ENCODE measurements around the gene PRKG1. TPM values are rescaled to one million over a fixed set of nuclear protein-coding genes. Genes with fewer than 3 reads are reported as not detected.

Gene PRKG1
- total RNA-seq, 2 donors from 2014 or later, result 0.42 TPM; not detected in 1

GRCh38 chr10:51770709-51771108, 696.4 kb downstream of the PRKG1 start:
- no peak for ATAC-seq (replicated peaks)
- H3K4me1 Mint-ChIP-seq, result no peaks in the 10 kb centered on the region
- peaks cover 8% of the 10 kb centered on the region for H3K9me3 Mint-ChIP-seq
- H3K27me3 Mint-ChIP-seq, result peaks cover 5% of the 10 kb centered on the region
- H3K36me3 Mint-ChIP-seq (ENCODE audit: low read depth), result no peaks in the 10 kb centered on the region
- H3K27ac Mint-ChIP-seq, result no peak overlapping the region
- no peak overlapping the region for H3K4me3 Mint-ChIP-seq

DNA sequence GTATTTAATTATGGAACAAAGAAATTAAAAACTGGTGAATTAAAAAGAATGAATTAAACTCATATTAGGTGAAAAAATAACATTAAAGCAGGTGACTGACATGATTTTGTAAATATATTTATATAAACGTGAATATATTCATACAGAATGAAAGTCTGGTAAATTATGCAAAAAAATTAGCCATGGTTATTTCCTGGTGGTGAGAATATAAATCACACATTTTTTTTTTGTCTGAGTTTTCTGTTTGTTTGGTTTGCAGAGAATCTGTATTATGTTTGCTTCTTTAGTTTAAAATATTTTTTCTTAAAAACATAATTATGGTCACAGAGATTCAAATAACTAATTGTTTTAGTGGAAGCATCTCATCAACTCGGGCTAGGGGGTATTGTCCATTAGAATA, 698.1 kb downstream of the PRKG1 start:
- Mint-ChIP-seq H3K27me3 (no peaks in the 10 kb centered on the region), H3K36me3 (ENCODE audit: low read depth) (no peaks in the 10 kb centered on the region), H3K4me3 (no peak overlapping the region), H3K9me3 (no peaks in the 10 kb centered on the region), H3K4me1 (no peaks in the 10 kb centered on the region), H3K27ac (no peak overlapping the region)
- ATAC-seq (replicated peaks), result no peak

DNA sequence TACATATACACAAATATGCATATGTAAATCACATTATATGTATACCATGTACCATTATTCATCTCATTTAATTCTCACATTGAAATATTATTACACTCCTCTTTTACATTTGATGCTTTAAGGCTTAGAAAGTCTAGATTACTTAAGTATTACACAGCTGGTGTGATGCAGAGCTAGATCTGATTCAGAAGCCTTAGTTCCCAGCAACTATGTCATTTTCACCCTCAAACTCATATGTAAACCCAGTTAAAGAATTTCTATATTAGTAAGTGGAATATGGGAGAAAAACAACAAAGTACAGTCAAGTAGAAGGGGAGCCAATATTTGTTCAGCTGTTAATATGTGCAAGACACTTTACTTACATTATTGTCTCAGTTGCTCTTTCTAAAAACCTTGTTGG, 699.4 kb downstream of the PRKG1 start:
- Mint-ChIP-seq H3K27me3 (no peaks in the 10 kb centered on the region), H3K9me3 (no peaks in the 10 kb centered on the region), H3K4me3 (no peak overlapping the region), H3K36me3 (ENCODE audit: low read depth) (no peaks in the 10 kb centered on the region), H3K4me1 (no peaks in the 10 kb centered on the region), H3K27ac (no peak overlapping the region)
- peak; percentile 49 for ATAC-seq (replicated peaks)

DNA sequence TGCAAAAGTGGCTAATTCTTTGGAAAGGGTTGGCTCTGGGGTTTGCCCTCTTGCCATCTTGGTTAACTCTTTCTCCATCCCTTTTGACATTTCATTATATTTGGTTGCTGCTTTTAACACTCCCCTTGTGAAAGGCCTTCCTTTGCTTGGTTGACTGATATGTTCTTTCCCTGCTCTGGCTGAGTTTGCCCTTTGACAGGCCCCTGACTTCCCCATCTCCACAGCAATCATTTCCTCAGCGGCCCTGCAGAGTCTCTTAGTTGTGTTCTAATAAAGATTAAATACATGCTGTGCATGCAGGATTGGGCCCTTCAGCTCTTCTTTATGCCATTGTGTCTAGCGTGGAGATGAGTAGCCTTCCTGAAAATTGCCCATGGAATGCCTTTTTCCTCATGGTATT, 709.7 kb downstream of the PRKG1 start:
- H3K4me1 Mint-ChIP-seq, result no peaks in the 10 kb centered on the region
- no peaks in the 10 kb centered on the region for H3K36me3 Mint-ChIP-seq (ENCODE audit: low read depth)
- H3K27me3 Mint-ChIP-seq, result peaks cover 3% of the 10 kb centered on the region
- no peak overlapping the region for H3K4me3 Mint-ChIP-seq
- H3K27ac Mint-ChIP-seq, result no peak overlapping the region
- no peaks in the 10 kb centered on the region for H3K9me3 Mint-ChIP-seq
- no peak for ATAC-seq (replicated peaks)

GRCh38 chr10:51786016-51786683, 711.9 kb downstream of the PRKG1 start:
- no peaks in the 10 kb centered on the region for H3K4me1 Mint-ChIP-seq
- no peak for ATAC-seq (replicated peaks)

GRCh38 chr10:51786684-51787035, 712.4 kb downstream of the PRKG1 start:
- H3K36me3 Mint-ChIP-seq (ENCODE audit: low read depth), result no peaks in the 10 kb centered on the region
- H3K4me1 Mint-ChIP-seq, result no peaks in the 10 kb centered on the region
- no peak for ATAC-seq (replicated peaks)
- no peak overlapping the region for H3K27ac Mint-ChIP-seq
- peaks cover 3% of the 10 kb centered on the region for H3K27me3 Mint-ChIP-seq
- H3K4me3 Mint-ChIP-seq, result no peak overlapping the region
- peaks cover 4% of the 10 kb centered on the region for H3K9me3 Mint-ChIP-seq

More at GRCh38 chr10:51786016-51786683, 711.9 kb downstream of the PRKG1 start:
- Mint-ChIP-seq H3K27ac (no peak overlapping the region), H3K4me3 (no peak overlapping the region), H3K27me3 (peaks cover 3% of the 10 kb centered on the region), H3K36me3 (ENCODE audit: low read depth) (no peaks in the 10 kb centered on the region), H3K9me3 (no peaks in the 10 kb centered on the region)

DNA sequence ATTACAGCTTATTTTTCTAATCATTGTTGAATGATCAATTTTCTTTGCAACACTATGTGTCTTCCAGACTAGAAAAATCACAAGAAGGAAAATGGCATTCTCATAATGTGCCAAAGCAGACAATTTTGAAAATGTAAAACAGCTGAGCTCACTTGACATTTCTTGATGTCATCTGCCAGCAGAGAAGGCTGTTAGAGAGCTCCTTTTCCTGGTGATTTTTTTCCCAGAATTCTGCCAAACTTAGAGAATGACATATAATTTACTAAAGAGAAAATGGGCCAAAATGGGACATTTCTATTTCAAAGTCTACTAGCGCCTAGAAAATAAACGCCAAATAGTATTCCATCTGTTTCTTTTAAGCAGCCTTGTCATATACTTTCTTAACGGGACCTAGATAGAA, 714.0 kb downstream of the PRKG1 start:
- no peak for ATAC-seq (replicated peaks)
- Mint-ChIP-seq H3K4me1 (no peaks in the 10 kb centered on the region), H3K27ac (no peak overlapping the region), H3K27me3 (peaks cover 3% of the 10 kb centered on the region), H3K4me3 (no peak overlapping the region), H3K9me3 (peaks cover 13% of the 10 kb centered on the region), H3K36me3 (ENCODE audit: low read depth) (no peaks in the 10 kb centered on the region)

- Mint-ChIP-seq H3K4me3 (no peak overlapping the region), H3K4me1 (no peaks in the 10 kb centered on the region), H3K9me3 (peaks cover 14% of the 10 kb centered on the region), H3K27me3 (peaks cover 3% of the 10 kb centered on the region), H3K27ac (no peak overlapping the region), H3K36me3 (ENCODE audit: low read depth) (no peaks in the 10 kb centered on the region)
- ATAC-seq (replicated peaks), result no peak
Measured at GRCh38 chr10:51789118-51789517, 714.8 kb downstream of the PRKG1 start.

GRCh38 chr10:51789903-51790302, 715.6 kb downstream of the PRKG1 start:
- Mint-ChIP-seq H3K27me3 (peaks cover 3% of the 10 kb centered on the region), H3K9me3 (peaks cover 14% of the 10 kb centered on the region), H3K27ac (no peak overlapping the region), H3K36me3 (ENCODE audit: low read depth) (no peaks in the 10 kb centered on the region), H3K4me1 (no peaks in the 10 kb centered on the region), H3K4me3 (no peak overlapping the region)
- ATAC-seq (replicated peaks), result no peak

DNA sequence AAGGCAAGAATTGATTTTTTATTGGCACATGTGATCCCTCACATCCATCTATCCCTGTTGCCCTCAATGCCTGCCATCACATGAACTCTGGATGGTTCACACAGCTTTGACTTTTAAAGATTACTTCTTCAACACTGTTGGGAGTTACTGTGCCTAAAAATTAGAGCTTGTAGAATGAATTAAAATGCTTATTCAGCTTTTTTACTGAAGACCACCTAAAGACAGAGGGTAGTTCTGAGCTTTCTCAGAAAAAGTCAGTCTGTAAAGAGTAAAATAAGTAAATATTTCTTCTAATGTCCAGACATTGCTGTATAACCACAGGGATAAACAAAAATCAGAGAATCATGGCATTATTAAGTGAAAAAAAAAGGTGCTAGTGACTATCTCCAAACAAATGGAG, 718.4 kb downstream of the PRKG1 start:
- Mint-ChIP-seq H3K27me3 (peaks cover 2% of the 10 kb centered on the region), H3K9me3 (peaks cover 14% of the 10 kb centered on the region), H3K4me1 (no peaks in the 10 kb centered on the region), H3K27ac (no peak overlapping the region), H3K4me3 (no peak overlapping the region), H3K36me3 (ENCODE audit: low read depth) (no peaks in the 10 kb centered on the region)
- no peak for ATAC-seq (replicated peaks)

DNA sequence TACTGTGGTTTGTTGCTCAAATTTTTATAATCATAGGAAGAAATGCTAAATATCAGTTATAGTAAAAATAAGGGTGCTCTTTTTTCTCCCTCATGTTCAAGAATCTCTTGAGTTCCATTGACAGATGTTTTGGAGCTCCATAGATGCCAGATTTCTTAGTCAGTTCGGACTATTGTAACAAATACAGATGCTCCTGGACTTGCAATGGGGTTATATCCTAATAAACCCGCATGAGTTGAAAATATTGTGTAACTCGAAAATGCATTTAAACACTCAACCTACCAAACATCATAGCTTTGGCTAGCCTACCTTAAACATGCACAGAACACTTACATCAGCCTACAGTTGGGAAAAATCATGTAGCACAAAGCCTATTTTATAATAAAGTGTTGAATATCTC, 725.8 kb downstream of the PRKG1 start:
- ATAC-seq (replicated peaks), result no peak
- Mint-ChIP-seq H3K9me3 (no peaks in the 10 kb centered on the region), H3K36me3 (ENCODE audit: low read depth) (no peaks in the 10 kb centered on the region), H3K4me3 (no peak overlapping the region), H3K4me1 (no peaks in the 10 kb centered on the region), H3K27me3 (peaks cover 11% of the 10 kb centered on the region), H3K27ac (no peak overlapping the region)

DNA sequence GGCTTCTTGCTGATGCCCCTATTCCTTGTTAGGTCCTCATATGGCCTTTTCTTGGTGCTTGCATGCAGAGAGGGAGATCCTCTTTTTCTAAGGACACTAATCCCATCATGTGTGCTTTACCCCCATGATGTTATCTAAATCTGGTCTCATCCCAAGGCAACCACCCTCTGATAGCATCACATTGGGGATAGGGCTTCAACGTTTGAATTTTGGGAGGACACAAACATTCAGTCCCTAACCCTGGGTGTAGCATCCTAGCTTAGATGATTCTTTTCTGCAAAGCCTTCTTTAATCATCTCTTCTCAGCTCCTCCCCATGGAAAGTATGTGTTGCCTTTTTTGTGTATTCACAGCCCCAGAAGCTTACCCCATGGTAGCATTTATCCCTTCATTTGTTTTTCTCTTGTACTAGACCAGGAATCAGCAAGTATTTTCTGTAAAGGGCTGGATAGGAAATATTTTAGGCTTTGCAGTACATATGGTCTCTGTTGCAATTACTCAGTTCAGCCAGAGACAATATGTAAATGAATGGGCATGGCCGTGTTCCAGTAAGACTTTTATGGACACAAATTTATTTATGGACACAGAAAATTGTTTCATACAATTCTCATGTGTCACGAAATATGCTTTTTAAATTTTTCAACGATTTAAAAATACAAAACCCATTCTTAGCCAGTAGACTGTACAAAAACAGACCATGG, 726.6 kb downstream of the PRKG1 start:
- H3K9me3 Mint-ChIP-seq, result no peaks in the 10 kb centered on the region
- H3K36me3 Mint-ChIP-seq (ENCODE audit: low read depth), result no peaks in the 10 kb centered on the region
- ATAC-seq (replicated peaks), result no peak
- H3K4me3 Mint-ChIP-seq, result no peak overlapping the region
- H3K4me1 Mint-ChIP-seq, result no peaks in the 10 kb centered on the region
- H3K27ac Mint-ChIP-seq, result no peak overlapping the region
- H3K27me3 Mint-ChIP-seq, result peaks cover 11% of the 10 kb centered on the region

- Mint-ChIP-seq H3K4me1 (no peaks in the 10 kb centered on the region), H3K9me3 (no peaks in the 10 kb centered on the region), H3K36me3 (ENCODE audit: low read depth) (no peaks in the 10 kb centered on the region), H3K27me3 (peaks cover 11% of the 10 kb centered on the region), H3K27ac (no peak overlapping the region), H3K4me3 (no peak overlapping the region)
- ATAC-seq (replicated peaks), result no peak
Measured at GRCh38 chr10:51802030-51802429, 727.7 kb downstream of the PRKG1 start.

- no peak overlapping the region for H3K4me3 Mint-ChIP-seq
- H3K4me1 Mint-ChIP-seq, result no peaks in the 10 kb centered on the region
- H3K36me3 Mint-ChIP-seq (ENCODE audit: low read depth), result no peaks in the 10 kb centered on the region
- no peak overlapping the region for H3K27ac Mint-ChIP-seq
- no peaks in the 10 kb centered on the region for H3K9me3 Mint-ChIP-seq
- H3K27me3 Mint-ChIP-seq, result peaks cover 9% of the 10 kb centered on the region
- no peak for ATAC-seq (replicated peaks)
Measured at GRCh38 chr10:51804866-51805265, 730.6 kb downstream of the PRKG1 start.

- Mint-ChIP-seq H3K4me3 (no peak overlapping the region), H3K36me3 (ENCODE audit: low read depth) (no peaks in the 10 kb centered on the region), H3K27ac (no peak overlapping the region), H3K4me1 (no peaks in the 10 kb centered on the region), H3K9me3 (no peaks in the 10 kb centered on the region), H3K27me3 (peaks cover 6% of the 10 kb centered on the region)
- no peak for ATAC-seq (replicated peaks)
Measured at GRCh38 chr10:51806079-51806835, 732.0 kb downstream of the PRKG1 start.
